ENCODE measurements around the gene JAM2.
A peak's percentile ranks its signal among the peaks of the same experiment; 100 is the strongest.

The JAM2 gene

GRCh38 chr21:25635310-25635709, 3.7 kb upstream of the JAM2 start:
- H3K4me3 ChIP-seq (ENCODE audit: low read length), result no peak overlapping the region
- H3K9me3 ChIP-seq (ENCODE audit: low read length), result no peaks in the 10 kb centered on the region
- H2AFZ ChIP-seq (ENCODE audit: low read depth, low read length), result no peak overlapping the region
- peaks cover 14% of the 10 kb centered on the region for H3K4me1 ChIP-seq (ENCODE audit: insufficient read depth, low read length)
- H3K27me3 ChIP-seq (ENCODE audit: insufficient read depth, low read length), result no peaks in the 10 kb centered on the region
- H3K36me3 ChIP-seq (ENCODE audit: insufficient read depth, low read length), result no peaks in the 10 kb centered on the region

DNA sequence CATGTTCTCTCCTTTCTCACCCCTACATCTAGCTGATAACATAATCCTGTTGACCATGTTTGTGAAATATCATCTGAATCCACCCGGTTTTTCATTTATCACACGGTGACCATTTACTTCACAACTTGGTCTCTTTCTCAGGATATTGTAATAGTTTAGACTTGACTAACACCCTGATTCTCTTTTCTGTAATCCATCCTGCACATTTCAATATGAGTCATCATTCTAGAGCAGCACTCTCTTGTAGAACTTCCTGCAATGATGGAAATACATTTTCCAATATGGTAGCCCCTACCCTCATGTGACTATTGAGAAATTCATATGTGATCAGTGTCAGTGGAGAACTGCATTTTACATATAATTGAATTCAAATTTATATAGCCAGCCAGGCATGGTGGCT, 2.3 kb upstream of the JAM2 start:
- Histone ChIP-seq H3K4me1 (ENCODE audit: insufficient read depth, low read length) (peaks cover 24% of the 10 kb centered on the region), H3K36me3 (ENCODE audit: insufficient read depth, low read length) (no peaks in the 10 kb centered on the region), H3K4me3 (ENCODE audit: low read length) (no peak overlapping the region), H2AFZ (ENCODE audit: low read depth, low read length) (no peak overlapping the region), H3K27me3 (ENCODE audit: insufficient read depth, low read length) (no peaks in the 10 kb centered on the region), H3K9me3 (ENCODE audit: low read length) (no peaks in the 10 kb centered on the region)

GRCh38 chr21:25637851-25638659, 1.0 kb upstream of the JAM2 start:
- Histone ChIP-seq H3K27me3 (ENCODE audit: insufficient read depth, low read length) (no peaks in the 10 kb centered on the region), H3K4me3 (ENCODE audit: low read length) (peak overlapping the region; percentile 92), H3K36me3 (ENCODE audit: insufficient read depth, low read length) (peaks cover 6% of the 10 kb centered on the region), H3K9me3 (ENCODE audit: low read length) (no peaks in the 10 kb centered on the region), H3K4me1 (ENCODE audit: insufficient read depth, low read length) (peaks cover 28% of the 10 kb centered on the region), H2AFZ (ENCODE audit: low read depth, low read length) (peak overlapping the region; percentile 48)

DNA sequence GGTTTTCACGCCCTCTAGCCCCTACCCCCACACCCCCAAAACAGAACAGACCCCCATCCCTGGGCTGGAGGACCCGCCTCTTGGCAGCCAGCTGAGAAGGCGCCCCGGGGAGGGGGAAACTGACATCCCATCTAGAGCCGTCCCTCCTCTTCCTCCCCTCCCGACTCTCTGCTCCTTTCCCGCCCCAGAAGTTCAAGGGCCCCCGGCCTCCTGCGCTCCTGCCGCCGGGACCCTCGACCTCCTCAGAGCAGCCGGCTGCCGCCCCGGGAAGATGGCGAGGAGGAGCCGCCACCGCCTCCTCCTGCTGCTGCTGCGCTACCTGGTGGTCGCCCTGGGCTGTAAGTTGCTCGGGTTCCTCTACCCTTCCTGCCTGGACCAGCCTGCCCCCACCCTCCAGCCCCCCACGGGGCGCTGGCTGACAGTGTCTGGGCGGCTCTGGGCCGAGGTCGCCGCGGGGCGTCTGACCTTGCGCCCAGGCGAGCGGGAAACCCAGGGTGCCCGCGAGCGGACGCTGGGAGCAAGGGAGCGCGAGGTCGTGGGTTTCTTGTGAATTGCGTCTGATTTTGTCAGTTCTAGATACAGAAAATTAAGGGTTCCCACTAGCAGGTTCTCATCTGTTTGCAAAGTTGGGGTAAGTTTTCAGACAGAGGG, 618 bp downstream of the JAM2 start:
- no peaks in the 10 kb centered on the region for H3K9me3 ChIP-seq (ENCODE audit: low read length)
- no peaks in the 10 kb centered on the region for H3K27me3 ChIP-seq (ENCODE audit: insufficient read depth, low read length)
- H2AFZ ChIP-seq (ENCODE audit: low read depth, low read length), result peak overlapping the region; percentile 48
- H3K4me3 ChIP-seq (ENCODE audit: low read length), result peak overlapping the region; percentile 92
- peaks cover 28% of the 10 kb centered on the region for H3K4me1 ChIP-seq (ENCODE audit: insufficient read depth, low read length)
- peaks cover 15% of the 10 kb centered on the region for H3K36me3 ChIP-seq (ENCODE audit: insufficient read depth, low read length)

DNA sequence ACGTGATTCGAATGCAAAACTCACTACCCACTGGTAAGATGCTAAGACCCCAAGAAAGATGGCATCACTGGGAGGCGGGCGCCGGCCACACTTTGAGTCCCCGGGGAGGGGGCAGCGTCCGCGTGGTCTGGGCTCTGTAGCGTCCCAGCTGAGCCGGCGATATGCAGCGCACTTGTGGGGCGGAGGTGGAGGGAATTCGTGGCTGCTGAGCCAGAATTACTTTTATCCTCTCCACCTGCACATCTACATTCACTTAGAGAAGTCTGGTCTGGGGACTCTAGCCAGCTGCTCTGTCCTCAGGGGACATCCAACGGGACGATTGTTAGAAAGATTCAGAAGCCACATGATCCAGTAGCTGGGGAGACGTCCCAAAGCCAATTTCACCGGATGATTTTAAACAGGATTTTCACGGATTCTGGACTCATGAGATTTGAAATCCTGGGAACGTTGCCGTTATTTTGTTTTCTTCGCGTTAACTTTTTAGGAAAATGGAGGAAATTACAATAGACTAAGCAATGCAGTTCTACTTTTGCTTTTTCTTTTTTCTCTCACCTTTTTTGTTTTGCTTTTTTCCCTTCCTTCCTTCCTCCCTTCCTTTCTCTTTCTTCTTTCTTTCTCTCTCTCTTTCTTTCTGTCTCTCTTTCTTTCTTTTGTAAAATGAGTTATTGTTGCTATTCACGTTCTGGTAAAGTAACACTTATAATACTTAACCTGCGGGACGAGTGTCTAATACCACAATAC, 1.3 kb downstream of the JAM2 start:
- Histone ChIP-seq H3K36me3 (ENCODE audit: insufficient read depth, low read length) (peaks cover 15% of the 10 kb centered on the region), H3K27me3 (ENCODE audit: insufficient read depth, low read length) (no peaks in the 10 kb centered on the region), H3K4me1 (ENCODE audit: insufficient read depth, low read length) (peaks cover 28% of the 10 kb centered on the region)

GRCh38 chr21:25640943-25641292, 1.9 kb downstream of the JAM2 start:
- Histone ChIP-seq H3K4me3 (ENCODE audit: low read length) (peak overlapping the region; percentile 92), H2AFZ (ENCODE audit: low read depth, low read length) (peak overlapping the region; percentile 48), H3K27me3 (ENCODE audit: insufficient read depth, low read length) (no peaks in the 10 kb centered on the region), H3K4me1 (ENCODE audit: insufficient read depth, low read length) (peaks cover 28% of the 10 kb centered on the region), H3K9me3 (ENCODE audit: low read length) (no peaks in the 10 kb centered on the region), H3K36me3 (ENCODE audit: insufficient read depth, low read length) (peaks cover 15% of the 10 kb centered on the region)

More for the DNA sequence above, 1.3 kb downstream of the JAM2 start:
- Histone ChIP-seq H2AFZ (ENCODE audit: low read depth, low read length) (peak overlapping the region; percentile 48), H3K9me3 (ENCODE audit: low read length) (no peaks in the 10 kb centered on the region), H3K4me3 (ENCODE audit: low read length) (peak overlapping the region; percentile 92)

GRCh38 chr21:25643486-25643885, 4.4 kb downstream of the JAM2 start:
- Histone ChIP-seq H3K36me3 (ENCODE audit: insufficient read depth, low read length) (peaks cover 15% of the 10 kb centered on the region), H3K4me1 (ENCODE audit: insufficient read depth, low read length) (peaks cover 30% of the 10 kb centered on the region), H3K27me3 (ENCODE audit: insufficient read depth, low read length) (no peaks in the 10 kb centered on the region), H3K9me3 (ENCODE audit: low read length) (no peaks in the 10 kb centered on the region), H2AFZ (ENCODE audit: low read depth, low read length) (no peak overlapping the region), H3K4me3 (ENCODE audit: low read length) (no peak overlapping the region)

- no peaks in the 10 kb centered on the region for H3K27me3 ChIP-seq (ENCODE audit: insufficient read depth, low read length)
Observed at GRCh38 chr21:25646474-25646873, 7.4 kb downstream of the JAM2 start.

DNA sequence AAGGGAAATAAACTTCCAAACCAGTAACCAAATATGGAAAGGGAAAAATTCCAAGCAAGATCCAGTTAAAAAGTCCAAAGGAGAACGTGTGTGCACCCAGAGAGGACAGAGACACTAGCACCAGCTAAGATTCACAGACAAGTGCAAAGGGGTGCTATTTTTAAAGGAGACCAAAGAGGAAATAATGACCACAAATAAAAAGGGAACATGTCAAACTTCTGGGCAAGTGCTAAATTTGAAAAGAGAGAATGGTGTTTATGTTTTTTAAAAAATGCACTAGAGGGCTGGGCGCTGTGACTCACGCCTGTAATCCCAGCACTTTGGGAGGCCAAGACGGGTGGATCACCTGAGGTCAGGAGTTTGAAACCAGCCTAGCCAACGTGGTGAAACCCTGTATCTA, 8.6 kb downstream of the JAM2 start:
- Histone ChIP-seq H3K4me1 (ENCODE audit: insufficient read depth, low read length) (peaks cover 11% of the 10 kb centered on the region), H3K36me3 (ENCODE audit: insufficient read depth, low read length) (peaks cover 13% of the 10 kb centered on the region), H3K27me3 (ENCODE audit: insufficient read depth, low read length) (no peaks in the 10 kb centered on the region), H3K4me3 (ENCODE audit: low read length) (no peak overlapping the region), H2AFZ (ENCODE audit: low read depth, low read length) (no peak overlapping the region), H3K9me3 (ENCODE audit: low read length) (peaks cover 2% of the 10 kb centered on the region)

More at GRCh38 chr21:25646474-25646873, 7.4 kb downstream of the JAM2 start:
- no peak overlapping the region for H2AFZ ChIP-seq (ENCODE audit: low read depth, low read length)
- peaks cover 17% of the 10 kb centered on the region for H3K4me1 ChIP-seq (ENCODE audit: insufficient read depth, low read length)
- no peak overlapping the region for H3K4me3 ChIP-seq (ENCODE audit: low read length)
- peaks cover 2% of the 10 kb centered on the region for H3K9me3 ChIP-seq (ENCODE audit: low read length)
- peaks cover 15% of the 10 kb centered on the region for H3K36me3 ChIP-seq (ENCODE audit: insufficient read depth, low read length)

GRCh38 chr21:25649146-25649545, 10.1 kb downstream of the JAM2 start:
- Histone ChIP-seq H3K27me3 (ENCODE audit: insufficient read depth, low read length) (no peaks in the 10 kb centered on the region), H2AFZ (ENCODE audit: low read depth, low read length) (no peak overlapping the region), H3K9me3 (ENCODE audit: low read length) (peaks cover 9% of the 10 kb centered on the region)

DNA sequence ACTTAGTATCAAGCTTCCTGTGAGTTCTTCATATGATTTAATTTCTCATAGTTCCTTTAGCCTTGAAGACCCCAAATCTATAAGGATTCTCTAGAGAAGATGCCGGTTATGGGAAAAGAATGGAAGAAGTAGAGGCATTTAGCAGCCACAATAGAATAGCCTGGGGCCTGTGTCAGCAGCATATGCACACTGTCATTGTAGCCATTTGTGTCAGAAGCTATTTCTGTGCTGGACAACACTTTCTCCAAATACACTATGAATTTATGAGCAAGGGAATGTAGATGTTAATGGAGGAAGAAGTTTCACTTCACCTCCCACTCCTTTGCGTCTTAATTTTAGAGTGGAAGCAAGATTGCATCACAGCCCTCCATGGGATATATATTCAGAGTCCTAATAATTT, 17.4 kb downstream of the JAM2 start:
- no peaks in the 10 kb centered on the region for H3K27me3 ChIP-seq (ENCODE audit: insufficient read depth, low read length)
- peaks cover 12% of the 10 kb centered on the region for H3K9me3 ChIP-seq (ENCODE audit: low read length)
- H3K4me1 ChIP-seq (ENCODE audit: insufficient read depth, low read length), result peaks cover 22% of the 10 kb centered on the region
- H2AFZ ChIP-seq (ENCODE audit: low read depth, low read length), result no peak overlapping the region
- H3K36me3 ChIP-seq (ENCODE audit: insufficient read depth, low read length), result peaks cover 5% of the 10 kb centered on the region
- no peak overlapping the region for H3K4me3 ChIP-seq (ENCODE audit: low read length)

More at GRCh38 chr21:25649146-25649545, 10.1 kb downstream of the JAM2 start:
- H3K4me3 ChIP-seq (ENCODE audit: low read length), result no peak overlapping the region
- peaks cover 11% of the 10 kb centered on the region for H3K4me1 ChIP-seq (ENCODE audit: insufficient read depth, low read length)
- peaks cover 10% of the 10 kb centered on the region for H3K36me3 ChIP-seq (ENCODE audit: insufficient read depth, low read length)

DNA sequence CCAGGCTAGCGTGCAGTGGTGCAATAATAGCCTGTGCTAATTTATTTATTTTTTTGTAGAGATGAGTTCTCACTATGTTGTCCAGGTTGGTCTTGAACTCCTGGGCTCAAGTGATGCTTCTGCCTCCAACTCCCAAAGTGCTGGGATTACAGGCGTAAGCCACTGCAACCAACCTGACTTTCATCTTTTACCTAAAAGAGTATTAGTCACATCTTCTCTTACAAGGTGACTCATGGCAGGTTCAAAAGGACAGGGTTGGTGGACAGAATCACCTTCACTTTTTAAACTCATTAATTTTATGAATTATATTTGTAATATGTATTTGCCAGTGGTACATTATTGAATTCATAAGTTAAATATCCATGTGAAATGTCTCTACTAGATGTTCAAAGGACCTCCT, 18.1 kb downstream of the JAM2 start:
- H3K4me1 ChIP-seq (ENCODE audit: insufficient read depth, low read length), result peaks cover 22% of the 10 kb centered on the region
- H2AFZ ChIP-seq (ENCODE audit: low read depth, low read length), result no peak overlapping the region
- no peak overlapping the region for H3K4me3 ChIP-seq (ENCODE audit: low read length)
- peaks cover 12% of the 10 kb centered on the region for H3K9me3 ChIP-seq (ENCODE audit: low read length)
- H3K36me3 ChIP-seq (ENCODE audit: insufficient read depth, low read length), result peaks cover 5% of the 10 kb centered on the region
- no peaks in the 10 kb centered on the region for H3K27me3 ChIP-seq (ENCODE audit: insufficient read depth, low read length)

DNA sequence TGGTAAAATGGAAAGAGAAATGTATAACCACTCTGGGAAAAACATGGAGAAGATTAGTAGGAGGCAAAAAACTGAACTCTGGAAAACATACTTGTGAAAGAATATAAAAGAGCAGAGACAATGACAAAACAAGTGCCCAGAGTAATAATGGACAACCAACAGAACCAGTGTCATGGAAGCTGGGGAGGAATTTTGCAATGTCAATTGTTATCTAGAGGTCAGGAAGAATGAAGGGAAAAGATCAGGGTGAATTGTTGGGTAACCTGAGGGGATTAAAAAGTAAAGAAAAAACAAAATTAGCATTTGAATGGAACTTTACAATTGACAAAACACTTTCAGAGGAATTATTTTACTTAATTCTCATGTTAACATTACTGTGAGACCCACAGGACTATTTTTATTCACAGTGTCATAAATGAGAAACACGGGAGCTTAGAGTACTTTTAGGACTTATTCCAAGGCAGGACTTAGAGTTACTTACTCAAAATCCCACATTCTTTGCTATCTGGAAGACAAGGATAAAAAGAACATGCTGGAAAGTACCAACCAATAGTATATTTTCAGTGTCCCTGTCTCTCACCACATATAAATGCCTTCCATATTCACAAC, 19.5 kb downstream of the JAM2 start:
- no peaks in the 10 kb centered on the region for H3K27me3 ChIP-seq (ENCODE audit: insufficient read depth, low read length)
- no peak overlapping the region for H2AFZ ChIP-seq (ENCODE audit: low read depth, low read length)
- H3K9me3 ChIP-seq (ENCODE audit: low read length), result peaks cover 9% of the 10 kb centered on the region
- no peak overlapping the region for H3K4me3 ChIP-seq (ENCODE audit: low read length)
- no peaks in the 10 kb centered on the region for H3K36me3 ChIP-seq (ENCODE audit: insufficient read depth, low read length)
- H3K4me1 ChIP-seq (ENCODE audit: insufficient read depth, low read length), result peaks cover 22% of the 10 kb centered on the region

All from neuron (in vitro differentiated cells).